ENCODE data around the gene AHNAK.
"Not testable (repeated sequence)": the region's sequence is repeated elsewhere in the genome, so short reads cannot be mapped to it uniquely, and the experiment has no call there.

The AHNAK gene

DNA sequence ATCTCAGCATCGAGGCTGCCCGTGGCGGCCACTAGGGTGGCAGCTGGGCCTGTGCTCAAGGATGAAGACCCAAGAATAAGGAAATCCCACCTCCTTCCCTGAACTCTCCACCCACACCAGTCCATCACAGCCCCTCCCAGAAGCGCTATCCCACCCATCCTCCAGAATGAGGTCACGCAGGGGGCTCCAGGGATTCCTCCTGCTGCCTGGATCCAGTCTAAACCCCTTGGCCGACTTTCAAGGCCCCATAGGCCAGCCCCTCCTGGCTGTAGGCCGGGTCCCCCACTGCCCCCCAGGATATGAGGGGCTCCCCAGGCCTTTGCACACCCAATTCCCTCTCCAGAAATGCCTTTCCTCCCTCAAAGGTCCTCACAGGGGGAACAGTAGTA, 146.7 kb downstream of the AHNAK start:
- DNase-seq: no peak

- no peak for DNase-seq
Observed at GRCh38 chr11:62399172-62399877, 147.3 kb downstream of the AHNAK start.

GRCh38 chr11:62398011-62398994, 148.3 kb downstream of the AHNAK start:
- no peak for DNase-seq

GRCh38 chr11:62395885-62396551, 150.6 kb downstream of the AHNAK start:
- DNase-seq: no peak

DNA sequence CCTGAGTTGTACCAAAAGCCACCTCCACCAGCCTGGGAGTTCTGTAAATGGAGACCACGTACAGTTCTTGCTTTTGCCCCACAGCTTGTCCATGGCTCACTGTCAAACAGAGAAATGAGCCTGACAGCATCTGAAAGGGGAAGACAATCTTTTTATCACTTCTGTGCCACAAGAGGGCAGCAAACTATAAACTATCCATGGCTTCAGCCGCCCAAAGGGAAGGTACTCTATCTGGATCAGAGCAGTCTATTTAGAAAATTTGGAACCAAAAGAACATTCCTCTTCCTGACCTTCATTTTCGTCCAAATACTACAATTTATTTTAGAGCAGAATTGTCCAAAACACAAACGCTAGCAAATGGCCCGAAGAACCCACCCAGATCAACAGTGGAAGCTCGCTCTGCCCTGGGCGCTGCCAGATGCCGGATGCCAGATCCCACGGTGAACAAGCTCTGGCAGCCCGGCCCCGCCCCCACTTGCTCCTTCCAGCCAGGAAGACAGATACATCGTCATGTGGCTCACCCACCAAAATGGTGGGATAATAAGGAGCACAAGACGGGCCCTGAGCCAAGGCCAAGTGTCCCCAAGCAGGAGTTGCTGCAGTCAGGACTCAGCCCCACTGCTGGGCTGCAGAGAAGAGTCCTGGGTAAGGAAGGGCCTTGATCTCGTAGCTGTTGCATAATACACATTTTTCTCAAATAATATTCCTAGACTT, 151.6 kb downstream of the AHNAK start:
- peak; percentile 62 for DNase-seq

- DNase-seq: no peak
Observed at GRCh38 chr11:62393735-62394134, 152.9 kb downstream of the AHNAK start.

- peak; percentile 15 for DNase-seq
Observed at GRCh38 chr11:62393061-62393611, 153.5 kb downstream of the AHNAK start.

GRCh38 chr11:62392506-62392905, 154.1 kb downstream of the AHNAK start:
- no peak for DNase-seq

DNA sequence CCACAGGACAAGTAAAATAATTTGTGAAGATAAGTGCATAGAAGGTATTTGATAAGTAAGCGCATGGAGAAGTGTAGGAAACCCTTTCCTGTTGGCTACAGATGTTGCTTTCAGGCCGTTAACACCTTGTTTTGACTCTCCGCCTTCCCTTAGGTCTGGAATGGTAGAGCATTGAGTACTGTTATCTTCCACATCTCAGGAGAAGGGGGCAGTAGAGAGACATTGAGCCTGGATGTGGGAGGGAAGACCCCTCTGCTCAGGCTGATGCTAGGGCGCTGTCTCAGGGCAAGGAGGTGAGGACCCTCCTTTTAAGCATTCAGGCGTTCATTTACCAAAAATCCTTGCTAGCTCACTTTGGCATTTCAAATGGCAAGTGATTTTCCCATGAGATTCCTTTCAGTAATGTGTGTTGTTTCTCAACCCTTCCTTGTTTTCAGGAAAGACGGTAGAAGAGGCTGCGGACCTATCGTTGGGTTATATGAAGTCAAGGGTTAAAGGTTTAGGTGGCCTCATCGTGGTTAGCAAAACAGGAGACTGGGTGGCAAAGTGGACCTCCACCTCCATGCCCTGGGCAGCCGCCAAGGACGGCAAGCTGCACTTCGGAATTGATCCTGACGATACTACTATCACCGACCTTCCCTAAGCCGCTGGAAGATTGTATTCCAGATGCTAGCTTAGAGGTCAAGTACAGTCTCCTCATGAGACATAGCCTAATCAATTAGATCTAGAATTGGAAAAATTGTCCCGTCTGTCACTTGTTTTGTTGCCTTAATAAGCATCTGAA, 154.8 kb downstream of the AHNAK start:
- no peak for DNase-seq

GRCh38 chr11:62390722-62391121, 155.9 kb downstream of the AHNAK start:
- no peak for DNase-seq

DNA sequence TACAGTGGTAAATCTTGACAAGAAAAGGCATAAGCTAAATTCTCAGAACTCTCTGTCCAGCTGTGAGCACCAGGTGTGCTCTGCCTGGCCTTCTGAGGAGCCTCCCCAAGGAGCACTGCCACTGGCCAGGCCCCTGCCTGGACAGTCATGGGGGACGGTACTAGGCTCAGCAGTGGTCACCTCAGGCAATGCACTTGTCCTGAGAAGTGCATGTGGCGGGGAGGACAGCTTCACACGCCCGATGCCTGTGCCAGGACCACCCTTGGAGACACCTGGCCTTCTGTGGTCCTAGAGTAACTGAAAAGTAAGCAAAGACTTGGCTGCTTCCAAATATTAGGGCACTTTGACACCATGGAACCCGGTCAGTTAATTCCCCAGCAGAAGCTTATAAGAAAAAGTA, 156.4 kb downstream of the AHNAK start:
- DNase-seq: no peak

DNA sequence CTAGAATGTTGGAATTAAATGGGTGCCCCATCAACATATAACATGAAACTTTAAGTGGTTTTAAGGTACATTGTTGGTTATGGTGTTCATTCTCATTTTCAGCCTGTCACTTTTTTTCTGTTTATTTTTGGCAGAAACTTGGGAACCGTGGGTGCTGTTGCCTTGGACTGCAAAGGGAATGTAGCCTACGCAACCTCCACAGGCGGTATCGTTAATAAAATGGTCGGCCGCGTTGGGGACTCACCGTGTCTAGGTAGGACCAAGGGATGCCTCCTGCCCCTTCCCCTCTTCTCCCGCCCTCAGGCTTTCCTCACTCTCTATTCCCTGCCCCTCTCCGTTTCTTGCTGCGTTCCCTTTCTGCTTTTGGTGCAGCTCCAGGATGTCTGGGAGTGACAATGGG, 157.6 kb downstream of the AHNAK start:
- DNase-seq: no peak

DNA sequence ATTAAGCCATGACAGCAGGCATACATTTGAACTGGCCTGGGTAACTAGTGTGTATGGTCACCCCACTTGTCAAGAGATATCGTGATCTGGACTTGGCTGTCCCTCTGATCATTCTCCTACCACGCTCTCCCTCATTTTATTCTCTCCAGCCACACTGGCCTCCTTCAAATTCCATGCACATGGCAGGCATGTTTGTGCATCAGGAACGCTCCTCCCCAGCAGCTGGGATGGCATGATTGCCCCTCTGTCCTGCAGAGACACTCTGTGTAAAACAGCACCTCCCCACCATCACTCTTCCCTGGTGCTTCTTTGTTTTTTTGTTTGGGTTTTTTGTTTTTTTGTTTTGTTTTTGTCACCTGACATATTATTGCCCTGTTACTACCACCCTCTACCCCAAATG, 159.2 kb downstream of the AHNAK start:
- DNase-seq: no peak

DNA sequence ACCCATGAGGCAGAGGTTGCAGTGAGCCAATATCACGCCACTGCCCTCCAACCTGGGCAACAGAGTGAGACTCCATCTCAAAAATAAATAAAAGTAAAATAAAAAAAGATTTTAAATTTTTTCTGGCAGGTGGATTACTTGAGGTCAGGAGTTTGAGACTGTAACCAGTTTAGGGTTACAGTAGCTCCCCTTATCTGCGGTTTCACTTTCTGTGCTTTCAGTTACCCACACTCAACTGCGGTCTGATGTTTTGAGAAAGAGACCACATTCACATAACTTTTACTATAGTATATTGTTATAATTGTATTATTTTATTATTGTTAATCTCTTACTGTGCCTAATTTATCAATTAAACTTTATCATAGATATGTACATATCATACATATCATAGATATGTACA, 160.5 kb downstream of the AHNAK start:
- not testable (repeated sequence) for DNase-seq

GRCh38 chr11:62383822-62384221, 162.8 kb downstream of the AHNAK start:
- no peak for DNase-seq

All from GDM1 (cell line).